Nephron progenitor cell (in vitro differentiated cells): Measurements from ENCODE around the gene CSTPP1.
"Not testable (repeated sequence)": the region's sequence is repeated elsewhere in the genome, so short reads cannot be mapped to it uniquely, and the experiment has no call there.

Experiments used
- DNase-seq: peaks from one replicate; pipeline ENCODE4 v3.0.0; 2021
- H3K27ac Mint-ChIP-seq: 2 replicates; pipeline ENCODE4 v1.8.0; 2021; ENCODE audit warnings: mild to moderate bottlenecking, moderate library complexity, mixed read lengths
- H3K27me3 Mint-ChIP-seq: 2 replicates; pipeline ENCODE4 v1.8.0; 2021; ENCODE audit warnings: mild to moderate bottlenecking, low read depth, mixed read lengths; ENCODE audit not compliant: poor library complexity
- H3K36me3 Mint-ChIP-seq: 2 replicates; pipeline ENCODE4 v1.8.0; 2021; ENCODE audit warnings: low read depth, mixed read lengths
- H3K4me1 Mint-ChIP-seq: 2 replicates; pipeline ENCODE4 v1.8.0; 2021; ENCODE audit warnings: mixed read lengths
- H3K4me3 Mint-ChIP-seq: 2 replicates; pipeline ENCODE4 v1.8.0; 2021; ENCODE audit warnings: mild to moderate bottlenecking, moderate library complexity, mixed read lengths
- H3K9me3 Mint-ChIP-seq: 2 replicates; pipeline ENCODE4 v1.8.0; 2021; ENCODE audit warnings: mild to moderate bottlenecking, moderate library complexity, mixed read lengths
- CTCF ChIP-seq: fragments of 200-600 bp; sonication (generic); IDR thresholded peaks from 2 replicates; pipeline ENCODE4 v1.5.0; 2021; ENCODE audit warnings: antibody characterized with exemption

Gene CSTPP1

GRCh38 chr11:47186076-47186699 lies 249.6 kb downstream of the CSTPP1 start, which contains the start of gene PACSIN3:
Gene PACSIN3, minus strand, starts transcription at chr11:47186434. Its CDS starts 3,707 bp downstream, at chr11:47182727.
- no peaks in the 10 kb centered on the region for H3K9me3 Mint-ChIP-seq
- H3K36me3 Mint-ChIP-seq: no peaks in the 10 kb centered on the region
- no peak for TF ChIP-seq CTCF
- DNase-seq: peak; percentile 75
- peak within 1 kb of the TSS; percentile 48 for H3K27ac Mint-ChIP-seq
- H3K4me3 Mint-ChIP-seq: peak within 1 kb of the TSS; percentile 80
- H3K27me3 Mint-ChIP-seq: peaks cover 43% of the 10 kb centered on the region
- peaks cover 30% of the 10 kb centered on the region for H3K4me1 Mint-ChIP-seq

- peaks cover 43% of the 10 kb centered on the region for H3K27me3 Mint-ChIP-seq
- no peak overlapping the region for H3K27ac Mint-ChIP-seq
- TF ChIP-seq CTCF: no peak
- peak; percentile 68 for DNase-seq
- H3K4me3 Mint-ChIP-seq: peak overlapping the region; percentile 80
- H3K4me1 Mint-ChIP-seq: peaks cover 30% of the 10 kb centered on the region
- no peaks in the 10 kb centered on the region for H3K9me3 Mint-ChIP-seq
- no peaks in the 10 kb centered on the region for H3K36me3 Mint-ChIP-seq
These were observed 250.4 kb downstream of the CSTPP1 start for GRCh38 chr11:47186700-47187695.

GRCh38 chr11:47187723-47188122 lies 251.2 kb downstream of the CSTPP1 start:
- Mint-ChIP-seq H3K27ac (no peak overlapping the region), H3K4me1 (peaks cover 30% of the 10 kb centered on the region), H3K4me3 (peak overlapping the region; percentile 80), H3K27me3 (peaks cover 43% of the 10 kb centered on the region), H3K36me3 (no peaks in the 10 kb centered on the region), H3K9me3 (no peaks in the 10 kb centered on the region)
- no peak for TF ChIP-seq CTCF
- no peak for DNase-seq

- Mint-ChIP-seq H3K9me3 (no peaks in the 10 kb centered on the region), H3K36me3 (no peaks in the 10 kb centered on the region), H3K4me1 (peaks cover 32% of the 10 kb centered on the region), H3K27ac (no peak overlapping the region), H3K4me3 (peak overlapping the region; percentile 80), H3K27me3 (peaks cover 45% of the 10 kb centered on the region)
- DNase-seq: no peak
- TF ChIP-seq CTCF: no peak
These were observed 251.7 kb downstream of the CSTPP1 start for GRCh38 chr11:47188259-47188658.

GRCh38 chr11:47189100-47189834 lies 252.7 kb downstream of the CSTPP1 start:
- Mint-ChIP-seq H3K4me3 (no peak overlapping the region), H3K4me1 (peaks cover 30% of the 10 kb centered on the region), H3K36me3 (no peaks in the 10 kb centered on the region), H3K27ac (no peak overlapping the region), H3K27me3 (peaks cover 47% of the 10 kb centered on the region), H3K9me3 (no peaks in the 10 kb centered on the region)
- no peak for DNase-seq
- no peak for TF ChIP-seq CTCF

GRCh38 chr11:47191137-47191536 lies 254.6 kb downstream of the CSTPP1 start:
- H3K4me1 Mint-ChIP-seq: peaks cover 29% of the 10 kb centered on the region
- peaks cover 48% of the 10 kb centered on the region for H3K27me3 Mint-ChIP-seq
- not testable (repeated sequence) for H3K4me3 Mint-ChIP-seq, H3K27ac Mint-ChIP-seq, DNase-seq, H3K36me3 Mint-ChIP-seq, H3K9me3 Mint-ChIP-seq
